Endodermal cell (in vitro differentiated cells): ENCODE measurements around the gene PKD1. TPM values are rescaled to one million over a fixed set of nuclear protein-coding genes. Genes with fewer than 3 reads are reported as not detected.

Experiments
- DNase-seq: peaks from one replicate; pipeline ENCODE4 v3.0.0-alpha.2; 2017
- H3K27ac ChIP-seq: 2 replicates; pipeline ENCODE4 v1.5.1; 2013; ENCODE audit warnings: mild to moderate bottlenecking, low read depth, low read length, moderate library complexity
- H3K27me3 ChIP-seq: 2 replicates; pipeline ENCODE4 v1.6.1; 2013; ENCODE audit warnings: mild to moderate bottlenecking, low read length, moderate library complexity; ENCODE audit not compliant: insufficient read depth, control insufficient read depth, poor library complexity, severe bottlenecking
- H3K36me3 ChIP-seq: 2 replicates; pipeline ENCODE4 v1.7.0; 2013; ENCODE audit warnings: mild to moderate bottlenecking, low read length, moderate library complexity; ENCODE audit not compliant: control insufficient read depth, insufficient read depth
- H3K4me1 ChIP-seq: one replicate; pipeline ENCODE4 v1.7.0; 2013; ENCODE audit warnings: low read length; ENCODE audit not compliant: control insufficient read depth, insufficient read depth
- H3K4me3 ChIP-seq: 2 replicates; pipeline ENCODE4 v1.5.1; 2013; ENCODE audit warnings: mild to moderate bottlenecking, low read length, moderate library complexity
- H3K9ac ChIP-seq: 2 replicates; pipeline ENCODE4 v1.6.1; 2013; ENCODE audit warnings: mild to moderate bottlenecking, low read length, moderate library complexity; ENCODE audit not compliant: poor library complexity, severe bottlenecking; ENCODE audit errors: extremely low read depth
- H3K9me3 ChIP-seq: 2 replicates; pipeline ENCODE4 v1.6.1; 2013; ENCODE audit warnings: mild to moderate bottlenecking, low read length, moderate library complexity; ENCODE audit not compliant: control insufficient read depth
- H3K27ac Mint-ChIP-seq: 2 replicates; pipeline ENCODE4 v1.8.0; 2020; ENCODE audit warnings: mixed read lengths
- H3K27me3 Mint-ChIP-seq: 2 replicates; pipeline ENCODE4 v1.8.0; 2021; ENCODE audit warnings: mild to moderate bottlenecking, mixed read lengths; ENCODE audit not compliant: insufficient read depth
- H3K36me3 Mint-ChIP-seq: 2 replicates; pipeline ENCODE4 v1.8.0; 2020; ENCODE audit warnings: low read depth, mixed read lengths
- H3K4me1 Mint-ChIP-seq: 2 replicates; pipeline ENCODE4 v1.8.0; 2020; ENCODE audit warnings: mixed read lengths
- H3K4me3 Mint-ChIP-seq: 2 replicates; pipeline ENCODE4 v1.8.0; 2020; ENCODE audit warnings: mild to moderate bottlenecking, moderate library complexity, mixed read lengths
- H3K9me3 Mint-ChIP-seq: 2 replicates; pipeline ENCODE4 v1.8.0; 2020; ENCODE audit warnings: mild to moderate bottlenecking, mixed read lengths
- WGBS, 2 experiments: methylation state at CpG; one replicate each; pipeline versions ENCODE4 v1.1.5 to v1.1.7; 2013; ENCODE audit warnings: missing lambda C conversion rate in 2 of 2, mixed read lengths in 1 of 2; ENCODE audit not compliant: insufficient coverage in 1 of 2, insufficient read length in 1 of 2; 5-methylcytosine and 5-hydroxymethylcytosine counted together
- total RNA-seq, 2 donors: library from RNA; stranded (reverse); fragmentation: NEBNext Ultra II Directional in 1 of 2; extraction: Animal tissue kit (Norgen Biotek cat#: 25700) in 1 of 2; gene quantifications; 2 replicates in 1 of 2; 3 replicates in 1 of 2; pipeline ENCODE4 v1.2.1, GENCODE V29; 2021
- TF ChIP-seq, protein P1 (sequence below): fragments of 200-600 bp; sonication (generic); conservative IDR thresholded peaks from 2 replicates; pipeline ENCODE4 v1.5.0; 2021; ENCODE audit warnings: antibody characterized with exemption, mild to moderate bottlenecking

The PKD1 gene
- total RNA-seq, 2 donors from 2014 or later = 104 to 110 TPM

DNA sequence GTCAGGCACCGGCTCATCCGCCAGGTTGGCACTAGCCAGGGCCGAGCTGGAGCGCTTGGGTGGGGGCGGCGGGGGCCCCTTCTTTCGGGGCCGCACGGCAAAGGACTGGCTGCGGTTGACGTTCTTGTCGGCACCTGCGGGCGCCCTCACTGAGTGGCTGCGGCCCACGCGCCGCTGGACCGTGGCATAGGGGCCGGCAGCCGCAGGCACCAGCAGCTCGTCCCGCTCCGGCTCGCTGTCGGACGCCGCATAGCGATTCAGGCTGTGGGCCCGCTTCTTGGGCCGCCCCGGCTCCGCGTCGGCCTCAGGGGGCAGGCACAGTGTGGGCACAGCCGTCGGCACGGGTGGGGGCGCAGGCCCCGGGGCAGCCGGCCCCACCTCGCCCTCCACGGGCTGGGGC is 44.8 kb upstream of the PKD1 start:
- Histone ChIP-seq H3K4me3 (no peak overlapping the region), H3K9me3 (no peaks in the 10 kb centered on the region), H3K27me3 (no peaks in the 10 kb centered on the region), H3K36me3 (no peaks in the 10 kb centered on the region), H3K9ac (no peak overlapping the region), H3K27ac (no peak overlapping the region), H3K4me1 (no peaks in the 10 kb centered on the region)
- Mint-ChIP-seq H3K27me3 (no peaks in the 10 kb centered on the region), H3K36me3 (peaks cover 12% of the 10 kb centered on the region), H3K4me3 (no peak overlapping the region), H3K27ac (no peak overlapping the region), H3K9me3 (no peaks in the 10 kb centered on the region), H3K4me1 (no peaks in the 10 kb centered on the region)
- no peak for DNase-seq
- TF ChIP-seq, protein P1, sequence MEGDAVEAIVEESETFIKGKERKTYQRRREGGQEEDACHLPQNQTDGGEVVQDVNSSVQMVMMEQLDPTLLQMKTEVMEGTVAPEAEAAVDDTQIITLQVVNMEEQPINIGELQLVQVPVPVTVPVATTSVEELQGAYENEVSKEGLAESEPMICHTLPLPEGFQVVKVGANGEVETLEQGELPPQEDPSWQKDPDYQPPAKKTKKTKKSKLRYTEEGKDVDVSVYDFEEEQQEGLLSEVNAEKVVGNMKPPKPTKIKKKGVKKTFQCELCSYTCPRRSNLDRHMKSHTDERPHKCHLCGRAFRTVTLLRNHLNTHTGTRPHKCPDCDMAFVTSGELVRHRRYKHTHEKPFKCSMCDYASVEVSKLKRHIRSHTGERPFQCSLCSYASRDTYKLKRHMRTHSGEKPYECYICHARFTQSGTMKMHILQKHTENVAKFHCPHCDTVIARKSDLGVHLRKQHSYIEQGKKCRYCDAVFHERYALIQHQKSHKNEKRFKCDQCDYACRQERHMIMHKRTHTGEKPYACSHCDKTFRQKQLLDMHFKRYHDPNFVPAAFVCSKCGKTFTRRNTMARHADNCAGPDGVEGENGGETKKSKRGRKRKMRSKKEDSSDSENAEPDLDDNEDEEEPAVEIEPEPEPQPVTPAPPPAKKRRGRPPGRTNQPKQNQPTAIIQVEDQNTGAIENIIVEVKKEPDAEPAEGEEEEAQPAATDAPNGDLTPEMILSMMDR = no peak
- 95 to 96% methylated on average over 21 to 43 of the region's 43 CpGs for WGBS, 2 experiments

DNA sequence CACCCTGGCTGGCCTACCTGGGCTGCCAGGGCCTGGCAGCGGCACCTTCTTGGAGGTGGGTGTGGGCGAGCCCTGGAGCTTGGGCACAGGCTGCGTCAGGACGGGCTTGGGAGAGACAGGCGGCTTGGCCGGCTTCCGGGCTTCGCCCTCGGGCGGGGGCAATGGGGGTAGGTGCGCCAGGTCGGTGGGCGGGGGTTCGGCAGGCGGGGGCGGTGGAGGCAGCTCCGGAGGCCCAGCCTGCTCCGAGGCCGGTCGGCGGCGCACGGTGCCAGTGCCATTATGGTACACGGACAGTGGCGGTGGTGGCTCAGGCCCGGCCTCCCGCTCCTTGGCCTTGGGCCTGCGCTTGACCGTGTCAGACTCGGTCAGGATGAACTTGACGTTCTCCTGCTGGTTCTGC is 43.9 kb upstream of the PKD1 start:
- DNase-seq = no peak
- Mint-ChIP-seq H3K27ac (no peak overlapping the region), H3K9me3 (no peaks in the 10 kb centered on the region), H3K36me3 (peaks cover 13% of the 10 kb centered on the region), H3K4me1 (no peaks in the 10 kb centered on the region), H3K27me3 (no peaks in the 10 kb centered on the region), H3K4me3 (no peak overlapping the region)
- no peak overlapping the region for H3K4me3 ChIP-seq
- TF ChIP-seq, protein P1 = no peak
- no peaks in the 10 kb centered on the region for H3K36me3 ChIP-seq
- H3K9me3 ChIP-seq = no peaks in the 10 kb centered on the region
- H3K27me3 ChIP-seq = no peaks in the 10 kb centered on the region
- H3K9ac ChIP-seq = no peak overlapping the region
- H3K27ac ChIP-seq = no peak overlapping the region
- H3K4me1 ChIP-seq = no peaks in the 10 kb centered on the region
- WGBS, 2 experiments = 97% methylated on average over 20 to 31 of the region's 31 CpGs

DNA sequence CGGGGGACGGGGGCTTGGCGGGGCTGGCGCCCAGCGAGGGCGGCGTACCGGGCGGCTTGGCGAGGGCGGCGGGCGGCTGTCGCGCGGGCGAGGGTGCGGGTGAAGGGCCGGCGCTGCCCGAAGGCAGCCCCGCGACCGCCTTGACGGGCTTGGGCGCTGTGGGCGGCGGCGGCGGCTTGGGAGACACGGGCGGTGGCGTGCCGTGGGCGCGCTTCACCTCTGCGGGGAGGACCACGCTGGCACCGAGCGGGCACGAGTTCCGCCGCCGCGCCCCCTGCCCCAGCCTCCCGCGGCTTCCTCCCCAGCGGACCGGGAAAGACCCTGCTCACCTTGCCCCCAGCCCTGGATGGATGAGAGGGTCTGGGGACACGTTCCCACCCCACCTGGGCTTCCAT is 43.4 kb upstream of the PKD1 start:
- Histone ChIP-seq H3K36me3 (peaks cover 2% of the 10 kb centered on the region), H3K9ac (no peak overlapping the region), H3K27me3 (no peaks in the 10 kb centered on the region), H3K4me1 (no peaks in the 10 kb centered on the region), H3K4me3 (no peak overlapping the region), H3K9me3 (no peaks in the 10 kb centered on the region), H3K27ac (no peak overlapping the region)
- no peak for DNase-seq
- no peak overlapping the region for H3K27ac Mint-ChIP-seq
- no peaks in the 10 kb centered on the region for H3K9me3 Mint-ChIP-seq
- TF ChIP-seq, protein P1 = no peak
- WGBS, 2 experiments = 98 to 99% methylated on average over 23 to 44 of the region's 50 CpGs
- peaks cover 17% of the 10 kb centered on the region for H3K36me3 Mint-ChIP-seq
- H3K27me3 Mint-ChIP-seq = no peaks in the 10 kb centered on the region
- H3K4me3 Mint-ChIP-seq = no peak overlapping the region
- H3K4me1 Mint-ChIP-seq = no peaks in the 10 kb centered on the region
